GM21619 (cell line): ENCODE data around the gene CACNA1F.
A peak's percentile ranks its signal among the peaks of the same experiment; 100 is the strongest.

Experiments
- ATAC-seq: cut with Tn5 transposase; IDR thresholded peaks from one replicate; pipeline ENCODE4 v1.9.1; 2021; ENCODE audit not compliant: unreplicated experiment

CACNA1F gene

DNA sequence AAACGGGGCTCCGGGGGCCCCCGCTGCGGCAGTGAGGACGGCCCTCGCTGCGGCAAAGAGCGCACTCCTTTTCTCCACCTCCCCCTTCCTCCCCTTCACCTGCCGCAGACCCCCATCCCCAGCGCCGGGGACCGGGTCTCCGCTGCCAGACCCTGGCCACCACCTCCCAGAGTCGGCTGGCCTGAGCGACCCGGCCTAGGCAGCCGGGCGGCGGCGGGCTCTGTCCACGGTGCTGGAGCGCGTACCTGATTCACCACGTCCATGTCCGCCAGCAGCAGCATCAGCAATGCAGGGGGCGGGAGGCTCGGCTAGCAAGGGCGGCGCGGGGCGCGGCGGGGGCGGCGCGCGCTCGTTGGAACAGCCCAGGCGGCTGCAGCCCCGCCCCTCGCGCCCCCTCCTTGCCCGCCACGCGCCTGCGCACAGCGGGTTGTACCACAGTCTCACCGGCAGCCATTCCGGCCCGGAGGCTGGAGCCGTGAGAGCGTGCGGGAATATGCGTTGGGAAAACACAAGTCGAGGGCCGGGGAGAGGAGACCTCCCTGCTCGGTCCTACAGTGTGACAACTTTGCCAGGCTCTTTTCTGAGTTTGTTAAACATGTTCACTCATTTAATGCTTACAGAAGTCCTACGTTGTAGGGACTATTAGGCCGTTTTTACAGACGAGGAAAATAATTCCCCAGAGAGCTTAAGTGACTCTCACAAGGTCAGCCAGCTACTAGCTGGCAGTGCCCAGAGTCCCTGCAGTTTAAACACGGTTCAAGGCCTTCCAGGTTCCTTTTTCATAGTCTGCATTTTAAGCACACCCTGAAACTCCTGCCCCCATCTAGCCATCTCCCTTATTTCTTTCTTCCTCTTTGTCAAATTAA is 33.0 kb downstream of the CACNA1F start, which contains the start of gene SYP:
SYP (minus strand) TSS at position 288 of the 866 bp plus-strand sequence; CDS start at position 281, 7 bp downstream.
- ATAC-seq: peak; percentile 97

DNA sequence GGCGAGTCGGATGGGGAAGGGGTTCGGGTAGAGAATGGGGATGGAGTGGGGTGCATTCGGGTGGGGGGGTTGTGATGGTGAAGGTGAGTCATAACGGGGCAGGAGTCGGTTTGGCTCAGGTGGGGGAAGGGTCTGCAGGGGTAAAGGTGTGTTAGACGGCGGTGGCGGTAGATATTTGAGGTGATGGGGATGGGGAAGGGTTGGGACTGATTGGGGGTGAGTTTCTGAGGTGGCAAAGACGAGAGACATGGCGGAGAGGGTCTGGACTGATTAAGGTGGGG is 33.9 kb downstream of the CACNA1F start:
- no peak for ATAC-seq

DNA sequence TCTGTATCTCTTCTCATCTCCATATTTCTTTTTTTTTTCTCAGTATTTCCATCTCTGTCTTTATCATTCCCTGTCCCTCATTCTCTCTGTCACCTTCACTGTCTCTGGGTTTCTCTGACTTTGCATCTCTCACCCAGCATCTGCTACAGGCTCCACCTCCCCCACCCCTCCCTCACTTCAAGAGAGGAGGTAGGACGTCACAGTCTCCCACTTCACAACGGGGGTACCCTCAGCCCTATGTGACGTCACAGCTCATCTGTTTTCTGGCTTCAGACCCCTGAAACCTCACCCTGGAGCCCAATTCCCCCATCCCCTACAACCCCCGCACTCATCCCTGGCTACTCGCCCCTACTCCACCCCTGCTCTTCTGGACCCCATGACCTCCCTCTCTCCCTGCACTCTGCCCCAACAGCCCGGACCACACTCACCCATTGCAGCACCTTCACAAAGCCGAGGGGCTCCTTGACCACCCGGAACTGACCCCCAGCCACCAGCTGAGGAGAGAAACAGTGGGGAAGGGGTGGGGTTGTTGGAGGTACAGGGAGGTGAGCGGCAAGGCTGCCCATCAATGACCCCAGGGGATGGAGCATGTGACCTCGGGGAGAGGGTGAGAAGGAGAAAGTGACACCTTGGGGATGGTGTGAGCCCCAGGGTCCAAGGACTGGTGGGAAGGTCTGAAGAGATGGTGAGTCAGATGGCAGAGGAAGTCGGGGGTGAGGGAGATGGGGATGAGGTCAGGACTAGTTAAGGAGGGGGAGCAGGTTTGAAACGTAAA is 34.4 kb downstream of the CACNA1F start:
- ATAC-seq: no peak

DNA sequence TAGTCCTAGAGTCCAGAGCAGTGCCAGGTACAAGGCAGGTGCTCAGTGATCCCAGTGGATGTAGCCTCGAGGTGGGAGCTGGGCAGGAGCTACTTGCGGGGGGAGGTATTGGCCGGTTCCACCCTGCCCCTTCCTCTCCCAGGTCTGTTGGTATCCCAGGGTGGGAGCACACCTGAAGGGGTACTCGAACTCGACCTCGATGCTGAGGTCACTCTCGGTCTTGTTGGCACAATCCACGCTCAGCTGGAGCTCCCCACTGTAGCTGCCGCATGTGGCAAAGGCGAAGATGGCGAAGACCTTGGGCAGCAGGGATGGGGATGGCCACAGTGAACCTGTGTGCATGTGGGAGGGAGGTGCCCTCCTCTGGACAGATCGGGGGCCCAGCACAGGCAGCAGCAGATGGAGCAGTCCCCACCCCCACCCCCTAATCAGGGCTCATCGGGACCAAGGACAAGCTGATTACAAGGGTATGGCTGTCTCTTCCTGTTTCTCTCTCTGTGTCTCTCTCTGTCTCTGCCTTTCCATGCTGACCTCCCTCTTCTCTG is 35.5 kb downstream of the CACNA1F start:
- ATAC-seq: no peak

DNA sequence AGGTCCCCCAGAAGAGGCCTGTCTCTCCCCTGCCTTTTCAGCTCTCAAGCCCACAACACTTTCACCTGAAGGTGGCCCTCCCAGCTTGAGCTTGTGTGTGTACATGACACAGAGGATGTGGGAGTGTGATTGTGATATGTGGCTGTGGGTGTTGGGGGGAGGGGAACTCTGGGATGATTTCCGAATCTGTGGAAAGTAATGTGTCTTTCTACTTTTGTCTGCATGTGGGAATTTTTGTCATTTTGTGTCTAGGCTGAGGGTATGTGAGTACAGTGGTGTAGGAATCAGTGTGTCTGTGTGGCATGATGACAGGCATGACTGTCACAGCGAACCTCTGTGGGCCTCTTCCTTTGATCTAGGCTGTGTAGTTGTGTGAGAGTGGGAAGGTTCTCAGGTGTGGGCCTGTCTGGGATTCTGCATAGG is 39.6 kb downstream of the CACNA1F start:
- ATAC-seq: no peak

DNA sequence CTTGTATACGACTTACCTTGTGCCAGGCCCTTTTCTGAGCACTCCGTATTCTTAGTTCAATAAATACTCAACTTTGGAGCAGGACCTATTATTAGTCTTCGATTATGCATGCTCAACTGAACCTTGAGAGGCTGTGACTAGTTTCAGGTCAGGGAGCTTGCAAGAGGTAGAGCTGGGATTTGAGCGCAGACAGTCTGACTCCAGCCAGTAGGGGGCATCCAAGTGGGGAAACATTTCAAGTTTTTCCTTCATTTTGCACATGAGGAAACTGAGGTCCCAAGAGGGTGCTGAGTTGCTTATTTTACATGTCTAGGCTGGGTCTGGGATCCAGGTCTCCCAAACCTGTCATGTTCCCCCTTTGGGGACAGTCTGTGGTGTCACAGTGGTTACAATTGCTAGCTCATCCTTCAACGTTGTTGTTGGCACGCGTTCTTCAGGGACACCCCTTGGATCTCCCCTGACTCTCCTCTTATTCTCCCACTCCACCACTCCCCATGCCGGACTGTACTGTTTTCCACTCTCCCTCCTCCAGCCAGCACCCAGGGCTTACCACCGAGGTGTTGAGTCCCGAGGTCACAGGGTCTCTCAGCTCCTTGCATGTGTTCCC is 40.3 kb downstream of the CACNA1F start:
- ATAC-seq: no peak

DNA sequence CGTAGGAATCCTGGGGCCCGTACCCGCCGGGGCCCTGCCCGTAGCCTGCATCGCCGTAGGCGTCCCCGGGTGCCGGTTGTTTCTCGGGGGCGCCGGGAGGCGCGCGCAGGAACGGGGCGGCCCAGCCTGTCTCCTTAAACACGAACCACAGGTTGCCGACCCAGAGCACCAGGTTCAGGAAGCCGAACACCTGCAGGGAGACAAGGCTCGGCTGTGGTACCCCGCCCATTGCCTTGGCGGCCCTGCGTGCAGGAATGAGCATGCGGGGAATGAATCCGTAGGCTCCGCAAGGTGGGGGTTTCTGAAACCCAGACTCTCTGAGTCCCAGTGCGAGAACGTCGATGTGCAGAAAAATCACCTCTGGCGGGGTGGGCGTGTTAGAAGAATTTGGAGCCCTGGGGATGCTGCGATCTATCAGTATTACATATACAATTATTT is 41.5 kb downstream of the CACNA1F start:
- ATAC-seq: peak; percentile 15

DNA sequence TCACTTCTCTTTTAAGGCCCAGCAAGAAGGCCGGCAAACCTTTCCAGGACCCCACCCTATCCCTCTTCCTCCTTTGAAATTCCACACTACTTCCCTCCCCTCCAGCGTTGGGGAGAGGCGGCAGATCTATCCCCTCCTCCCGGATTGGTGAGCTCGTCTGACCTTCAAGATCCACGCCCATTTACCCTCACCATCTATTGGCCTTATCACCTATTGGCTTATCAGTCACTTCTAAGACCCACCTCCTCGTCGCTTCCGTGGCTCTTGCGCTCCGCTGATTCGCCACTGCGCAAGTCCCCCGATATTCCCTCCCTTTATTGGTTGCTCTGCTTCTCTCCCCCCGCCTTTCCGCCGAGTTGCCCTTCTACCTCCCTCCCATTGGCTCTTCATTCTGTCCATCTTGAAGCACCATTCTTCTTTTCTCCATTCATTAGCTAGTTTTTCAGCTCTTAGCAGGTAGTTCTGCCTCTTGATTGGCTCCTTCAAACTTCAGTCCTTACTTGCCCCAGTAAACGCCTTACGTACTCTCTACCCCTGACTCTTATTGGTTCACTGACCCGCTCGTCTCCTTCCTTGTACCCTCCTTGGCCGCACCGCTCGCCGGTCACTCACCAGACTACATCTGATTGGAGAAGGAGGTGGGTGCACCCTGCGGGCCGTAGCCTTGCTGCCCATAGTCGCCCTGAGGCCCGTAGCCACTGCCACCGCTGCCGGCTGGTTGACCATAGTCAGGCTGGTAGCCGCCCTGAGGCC is 42.1 kb downstream of the CACNA1F start:
- peak; percentile 89 for ATAC-seq

DNA sequence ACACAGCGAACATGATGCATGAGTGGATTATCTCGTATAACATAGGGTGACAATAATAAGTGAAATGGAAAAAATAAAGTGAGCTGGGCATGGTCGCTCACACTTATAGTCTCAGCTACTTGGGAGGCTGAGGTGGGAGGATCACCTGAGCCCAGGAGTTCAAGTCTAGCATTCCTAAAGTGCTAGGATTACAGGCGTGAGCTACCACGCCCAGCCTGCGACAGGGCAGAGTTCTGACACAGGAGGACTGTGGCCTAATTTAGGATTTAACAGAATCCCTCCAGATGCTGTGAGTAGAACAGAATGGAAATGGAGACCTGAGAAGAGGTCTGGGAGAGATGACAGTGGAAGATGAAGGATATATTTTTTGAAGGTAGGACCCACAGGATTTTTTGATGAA is 43.5 kb downstream of the CACNA1F start:
- no peak for ATAC-seq

DNA sequence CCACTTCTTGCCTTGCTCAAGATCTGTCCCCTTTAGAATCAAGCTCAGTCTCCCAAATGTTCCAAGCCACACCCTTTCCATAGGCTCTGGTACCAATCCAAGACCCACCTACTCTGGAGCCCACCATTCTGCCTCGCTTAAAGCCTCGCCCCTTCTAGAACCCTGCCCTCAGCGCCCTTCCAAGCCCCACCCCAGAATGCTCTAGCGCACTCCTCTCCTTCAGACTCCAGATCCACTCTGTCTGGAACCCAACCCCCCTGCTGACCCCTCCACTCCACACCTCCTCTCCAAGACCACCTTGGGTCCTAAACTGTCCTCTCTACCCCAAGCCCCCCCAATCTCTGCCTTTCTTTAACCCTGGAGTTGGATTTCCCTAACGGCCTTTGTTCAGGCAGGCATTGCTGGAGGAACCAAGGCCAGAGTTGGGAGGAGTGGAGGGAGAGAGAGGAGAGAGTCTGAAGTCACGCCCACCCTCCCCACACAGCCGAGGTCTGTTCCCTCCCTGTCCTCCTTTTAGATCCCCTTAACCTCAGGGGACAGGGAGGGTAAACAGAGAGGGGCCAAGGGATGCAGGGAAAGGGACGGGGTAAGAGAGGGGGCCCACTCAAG is 44.6 kb downstream of the CACNA1F start:
- ATAC-seq: no peak

DNA sequence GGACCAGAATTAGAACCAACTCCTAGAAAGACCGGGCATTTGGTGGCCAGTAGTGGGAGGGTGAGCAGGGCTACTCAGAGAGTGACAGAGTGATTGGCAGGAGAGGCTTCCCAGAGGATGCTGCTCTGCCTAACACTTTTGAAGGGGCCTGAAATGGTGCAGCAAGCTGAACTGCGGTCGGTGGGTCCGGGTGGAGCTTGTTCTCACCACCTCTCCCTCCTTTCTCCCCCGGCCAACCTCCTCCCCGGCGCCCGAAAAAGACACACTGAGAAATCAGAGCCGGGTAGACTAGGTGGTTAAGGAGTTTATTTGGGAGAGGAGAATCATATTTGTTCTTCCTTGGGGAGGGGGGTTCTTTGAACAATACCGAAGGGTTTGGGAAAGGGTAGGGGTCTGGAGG is 45.6 kb downstream of the CACNA1F start:
- ATAC-seq: no peak

DNA sequence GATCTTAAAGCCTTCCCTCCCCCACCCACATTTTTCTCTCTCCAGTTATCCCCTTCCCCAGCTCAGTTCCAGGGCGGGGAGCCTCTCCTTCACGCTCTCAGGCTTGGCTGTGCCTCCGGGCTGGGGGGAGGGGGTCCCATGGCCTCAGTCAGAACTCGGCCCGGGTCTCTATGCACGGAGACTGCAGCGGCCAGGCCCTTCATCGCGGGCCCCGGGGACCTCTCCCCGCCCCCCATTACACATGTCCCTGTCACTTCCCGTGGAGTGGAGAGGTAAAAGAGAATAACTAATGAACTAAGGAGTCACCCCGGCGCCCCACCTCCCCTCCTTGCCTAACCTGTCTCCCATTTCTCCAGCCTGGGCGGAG is 46.1 kb downstream of the CACNA1F start:
- ATAC-seq: no peak

DNA sequence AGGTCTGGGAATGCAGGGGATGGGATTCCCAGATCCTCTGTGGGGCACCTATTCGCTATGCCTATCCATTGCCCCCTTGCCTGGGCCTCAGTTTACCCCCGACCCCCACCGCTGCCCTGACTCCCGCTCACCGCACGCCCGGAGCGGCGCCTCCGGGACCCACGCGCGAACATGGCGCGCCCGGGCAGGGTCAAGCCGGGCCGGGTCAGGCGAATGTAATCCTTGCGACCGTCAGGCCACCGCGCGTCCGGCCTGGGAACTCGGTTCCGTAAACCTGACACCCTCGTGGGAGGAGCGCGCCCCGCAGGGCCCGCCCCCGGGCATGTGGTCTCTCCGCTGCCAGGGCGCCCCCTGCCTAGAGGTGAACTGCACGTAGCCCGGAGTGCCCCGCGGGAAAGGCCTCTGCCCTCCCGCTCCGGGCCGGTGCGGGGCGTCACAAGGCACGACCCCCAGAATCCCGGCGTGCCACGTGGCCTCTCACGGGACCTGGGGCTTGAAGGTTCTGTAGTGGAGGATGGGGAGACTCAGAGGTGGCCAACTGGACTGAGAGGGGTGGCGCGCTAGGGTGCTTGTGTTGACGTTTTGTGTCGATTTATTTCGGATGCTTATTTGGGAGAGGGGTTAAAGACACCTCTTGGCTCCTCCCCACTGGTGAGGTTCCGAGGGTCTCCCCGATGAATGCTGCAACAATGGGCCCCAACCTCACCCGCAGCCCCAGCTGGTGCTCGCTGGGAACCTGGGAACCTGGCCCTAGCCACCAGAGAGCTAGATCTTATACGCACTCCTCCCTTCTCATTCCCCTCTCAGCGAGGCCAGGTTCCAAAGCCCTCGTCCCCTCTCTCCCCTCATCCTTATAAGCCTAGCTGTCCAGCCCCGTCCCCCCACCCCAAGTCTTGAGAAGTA is 46.8 kb downstream of the CACNA1F start, which contains the start of gene PRICKLE3:
PRICKLE3 (minus strand) TSS at position 249 of the 903 bp plus-strand sequence; CDS start at position 173, 76 bp downstream.
- peak; percentile 31 for ATAC-seq

DNA sequence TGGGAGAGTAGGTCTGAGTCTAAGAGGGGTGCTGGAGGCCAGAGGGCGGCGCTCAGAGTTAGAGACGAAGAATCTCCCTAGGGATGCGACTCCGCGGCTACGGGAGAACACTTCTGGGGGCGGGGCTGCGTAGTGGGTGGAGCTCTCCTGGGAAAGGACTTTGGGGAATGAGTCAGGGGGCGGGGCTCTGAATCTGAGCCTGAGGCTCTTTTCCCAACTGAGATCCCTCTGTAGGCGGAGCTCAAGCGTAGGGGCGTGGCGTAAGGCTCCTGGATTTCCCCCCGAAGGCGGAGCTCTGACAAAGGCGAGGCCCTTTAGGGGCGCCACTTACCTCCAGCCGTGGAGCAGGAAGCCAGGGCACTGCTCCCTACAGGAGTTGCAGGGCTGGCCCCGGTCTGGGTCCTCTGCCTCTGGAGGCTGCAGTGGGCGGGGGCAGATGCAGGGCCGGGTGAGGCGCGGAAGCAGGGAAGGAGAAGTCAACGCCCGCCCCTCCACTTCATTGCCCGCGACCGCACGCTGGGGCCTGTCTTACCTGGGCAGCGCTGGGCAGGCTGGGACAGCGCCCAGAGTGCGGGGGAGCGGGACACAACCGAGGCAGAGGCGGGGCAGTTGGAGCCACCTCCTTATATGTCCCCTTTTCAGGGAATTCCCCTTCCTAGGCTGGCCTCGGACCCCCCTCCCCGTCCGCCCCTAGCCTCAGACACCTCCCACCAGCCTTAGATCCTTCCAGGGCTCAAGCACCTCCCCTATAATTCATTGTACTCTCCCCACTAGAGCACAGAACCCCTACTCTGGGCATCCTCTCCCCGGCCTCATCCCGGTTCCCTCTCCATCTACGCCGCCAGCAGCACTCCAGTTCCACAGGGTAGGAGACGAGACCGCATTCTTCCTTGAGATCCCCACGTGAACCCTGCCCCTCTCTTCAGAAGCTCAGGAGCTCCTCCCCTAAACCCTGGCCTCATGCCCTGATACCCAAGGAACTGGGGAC is 48.6 kb downstream of the CACNA1F start:
- peak; percentile 52 for ATAC-seq

DNA sequence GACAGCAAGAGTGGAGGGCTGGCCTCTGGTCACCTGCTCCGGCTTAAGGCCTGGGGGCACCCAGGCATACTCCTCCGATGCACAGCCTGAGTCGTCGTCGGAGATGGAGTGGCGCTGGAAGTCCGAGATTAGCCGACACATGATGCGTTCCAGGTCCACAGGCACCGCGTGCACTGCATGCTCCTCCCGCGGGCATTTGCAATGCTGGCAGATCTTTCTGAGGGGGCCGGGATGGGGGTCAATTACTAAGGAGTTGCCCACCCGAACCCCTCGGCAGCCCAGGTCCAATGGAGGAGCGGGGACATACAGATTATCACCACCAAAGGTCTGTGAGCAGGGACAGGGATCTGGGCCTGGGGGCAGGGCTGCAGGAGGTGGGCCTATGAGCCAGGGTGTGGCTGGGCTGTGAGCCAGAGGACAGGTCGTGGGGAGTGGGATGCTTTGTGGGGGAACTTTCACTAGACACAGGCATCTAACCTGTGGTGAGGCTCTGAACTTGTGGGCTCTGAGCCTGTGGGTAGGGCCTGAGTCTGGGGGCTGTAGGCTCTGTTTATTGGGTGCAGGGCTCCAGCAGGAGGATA is 49.3 kb downstream of the CACNA1F start:
- no peak for ATAC-seq

DNA sequence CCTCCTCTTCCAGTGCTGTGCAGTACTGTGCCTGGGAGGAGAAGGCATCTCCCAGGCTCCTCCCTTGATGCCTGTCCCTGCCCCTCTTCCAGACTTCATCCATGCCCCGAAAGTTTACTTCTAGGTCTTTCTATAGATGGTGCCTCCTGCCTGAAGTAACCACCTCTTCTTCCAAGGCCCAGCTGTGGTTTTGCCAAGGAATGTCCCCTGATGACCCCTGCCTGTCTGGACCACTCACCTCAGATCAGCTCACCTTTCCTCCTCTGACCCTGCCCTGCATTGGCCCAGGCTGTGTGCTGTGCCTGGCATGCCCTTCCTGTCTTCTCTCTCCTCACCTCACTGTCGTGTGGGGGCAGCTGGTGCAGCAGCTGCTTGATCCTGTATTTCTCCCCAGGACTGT is 53.8 kb downstream of the CACNA1F start:
- ATAC-seq: no peak

DNA sequence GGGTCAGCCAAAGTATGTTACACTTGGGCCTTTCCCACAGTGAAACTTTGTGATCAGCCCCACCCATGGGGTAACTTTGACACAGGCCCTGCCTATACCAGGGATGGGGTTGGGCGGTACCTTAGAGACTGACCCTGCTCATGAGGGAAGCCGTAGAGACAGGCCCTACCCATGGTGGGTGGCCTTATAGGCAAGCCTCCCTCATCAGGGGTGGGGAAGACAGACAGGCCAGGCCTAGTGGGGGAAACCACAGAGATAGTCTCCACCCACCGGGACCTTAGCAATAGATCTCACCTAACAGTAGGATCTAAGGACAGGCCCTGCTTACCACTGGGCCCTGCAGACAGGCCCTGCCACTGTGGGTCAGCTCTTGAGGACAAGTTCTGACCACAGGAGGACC is 54.6 kb downstream of the CACNA1F start:
- ATAC-seq: no peak
